Measurements from ENCODE around the gene USP46. TPM values are rescaled to one million over a fixed set of nuclear protein-coding genes. Genes with fewer than 3 reads are reported as not detected.

Gene USP46
- total and polyA plus RNA-seq, 12 donors, result 4.8 to 113 (median 65.8) TPM

- H3K4me3 ChIP-seq, result peak overlapping the region; percentile 51 to 93 (median 85)
- 1% methylated on average over 44 to 45 of the region's 45 CpGs for WGBS, 2 donors
- H3K9me3 ChIP-seq, result peaks cover 0 to 5% (median 0%) of the 10 kb centered on the region in 11 donors
- DNase-seq (peak; percentile 74 to 84), ATAC-seq (peak; percentile 69 to 80 (median 79))
- TF ChIP-seq CTCF (IDR thresholded peaks at IDR 0.05), result no peak
- peaks cover 0 to 66% (median 47%) of the 10 kb centered on the region in 9 donors for H3K4me1 ChIP-seq
- H3K36me3 ChIP-seq, result peaks cover 0 to 8% (median 0%) of the 10 kb centered on the region in 9 donors
- peak overlapping the region; percentile 95 to 100 (median 98) for H3K27ac ChIP-seq
- no peaks in the 10 kb centered on the region for H3K27me3 ChIP-seq
- intact Hi-C loops (cut with DNase I), result loop anchor here in 8 of 10 donors (2.0 to 10.0 kb wide), 11 partner anchors 48 to 323 kb away; partner anchors contain the start of gene RASL11B (in 2 of the 8)
These were observed 691 bp upstream of the USP46 start for GRCh38 chr4:52659722-52660261.

- no peaks in the 10 kb centered on the region for H3K27me3 ChIP-seq
- peaks cover 0 to 75% (median 47%) of the 10 kb centered on the region in 9 donors for H3K4me1 ChIP-seq
- no peak for TF ChIP-seq CTCF (IDR thresholded peaks at IDR 0.05)
- peaks cover 0 to 5% (median 0%) of the 10 kb centered on the region in 11 donors for H3K9me3 ChIP-seq
- 1% methylated on average over 33 of the region's 33 CpGs for WGBS, 2 donors
- H3K36me3 ChIP-seq, result peaks cover 0 to 8% (median 0%) of the 10 kb centered on the region in 9 donors
- intact Hi-C loops (cut with DNase I), result loop anchor here in 7 of 10 donors (2.0 to 10.0 kb wide), 8 partner anchors 54 to 324 kb away; partner anchors contain the start of gene RASL11B (in 2 of the 7)
- H3K4me3 ChIP-seq, result peak overlapping the region; percentile 51 to 93 (median 85)
- H3K27ac ChIP-seq, result peak overlapping the region; percentile 95 to 100 (median 98)
- peak in 3 of 8 donors; percentile 0 to 5 (median 3) for ATAC-seq
- DNase-seq, result peak in 1 of 2 donors; percentile 26
These were observed 480 bp downstream of the USP46 start for GRCh38 chr4:52658641-52659000.

GRCh38 chr4:52657618-52658501 is 1.2 kb downstream of the USP46 start:
- Histone ChIP-seq H3K4me3 (peak overlapping the region; percentile 51 to 93 (median 85)), H3K4me1 (peaks cover 0 to 70% (median 45%) of the 10 kb centered on the region in 9 donors), H3K9me3 (peaks cover 0 to 5% (median 0%) of the 10 kb centered on the region in 11 donors), H3K27ac (peak overlapping the region; percentile 95 to 100 (median 98)), H3K36me3 (peaks cover 0 to 8% (median 0%) of the 10 kb centered on the region in 9 donors), H3K27me3 (no peaks in the 10 kb centered on the region)
- DNase-seq (no peak), ATAC-seq (peak in 5 of 8 donors; percentile 12 to 33 (median 24))
- WGBS, 2 donors, result 33 to 45% methylated on average over 18 of the region's 18 CpGs
- intact Hi-C loops (cut with DNase I), result loop anchor here in 7 of 10 donors (2.0 to 10.0 kb wide), 8 partner anchors 54 to 324 kb away; partner anchors contain the start of gene RASL11B (in 2 of the 7)
- TF ChIP-seq CTCF (IDR thresholded peaks at IDR 0.05), result peak in 2 of 9 donors; percentile 7 to 8

- no peaks in the 10 kb centered on the region for H3K27me3 ChIP-seq
- DNase-seq, result no peak
- 61 to 64% methylated on average over 8 of the region's 8 CpGs for WGBS, 2 donors
- no peak for ATAC-seq
- H3K27ac ChIP-seq, result peak overlapping the region in 7 of 10 donors; percentile 38 to 100 (median 98)
- peaks cover 0 to 70% (median 39%) of the 10 kb centered on the region in 9 donors for H3K4me1 ChIP-seq
- H3K9me3 ChIP-seq, result peaks cover 0 to 3% (median 0%) of the 10 kb centered on the region in 11 donors
- H3K4me3 ChIP-seq, result peak overlapping the region in 5 of 10 donors; percentile 78 to 93 (median 86)
- TF ChIP-seq CTCF (IDR thresholded peaks at IDR 0.05), result no peak
- peaks cover 0 to 8% (median 0%) of the 10 kb centered on the region in 9 donors for H3K36me3 ChIP-seq
- intact Hi-C loops (cut with DNase I), result loop anchor here in 6 of 10 donors (5.0 to 10.0 kb wide), 6 partner anchors 55 to 325 kb away; partner anchors contain the start of gene RASL11B (in 2 of the 6)
These were observed 1.8 kb downstream of the USP46 start for GRCh38 chr4:52657292-52657617.
